ENCODE results near the gene PRIM1. TPM values are rescaled to one million over a fixed set of nuclear protein-coding genes. Genes with fewer than 3 reads are reported as not detected.

Gene PRIM1
- total RNA-seq, 1 experiment from 2014 or later, result 50.7 TPM

GRCh38 chr12:56778756-56779155, 26.6 kb upstream of the PRIM1 start:
- H3K9ac ChIP-seq (ENCODE audit: extremely low read depth, insufficient read length, low read length), result no peak overlapping the region
- no peak overlapping the region for H3K4ac ChIP-seq (ENCODE audit: low read depth, low read length)
- no peak overlapping the region for H2AFZ ChIP-seq (ENCODE audit: low read length)
- no peak overlapping the region for H3K4me3 Mint-ChIP-seq
- no peak overlapping the region for H2BK15ac ChIP-seq (ENCODE audit: low read depth, low read length)
- H3K4me2 ChIP-seq (ENCODE audit: insufficient read depth, insufficient read length, low read length), result no peak overlapping the region
- no peak overlapping the region for H3K56ac ChIP-seq (ENCODE audit: insufficient read length, low read depth, low read length)
- no peak overlapping the region for H2BK12ac ChIP-seq (ENCODE audit: insufficient read length, low read depth, low read length)
- no peak overlapping the region for H3K27ac Mint-ChIP-seq
- no peaks in the 10 kb centered on the region; the same call in 1 of the 2 replicates for H3K27me3 Mint-ChIP-seq (ENCODE audit: low read depth)
- TF ChIP-seq CTCF (conservative IDR thresholded peaks at IDR 0.05), result no peak
- no peaks in the 10 kb centered on the region for H3K79me2 ChIP-seq (ENCODE audit: insufficient read depth, low read length)
- H3K27ac ChIP-seq (ENCODE audit: insufficient read length, low read depth, low read length), result no peak overlapping the region
- no peak overlapping the region for H3K18ac ChIP-seq (ENCODE audit: insufficient read length, low read depth, low read length)
- H4K20me1 ChIP-seq (ENCODE audit: control insufficient read depth, insufficient read depth, insufficient read length), result no peaks in the 10 kb centered on the region
- no peak overlapping the region for H2BK20ac ChIP-seq (ENCODE audit: low read depth, low read length, poor library complexity, severe bottlenecking)
- no peaks in the 10 kb centered on the region for H3K79me1 ChIP-seq (ENCODE audit: insufficient read depth, low read depth, low read length, poor library complexity, severe bottlenecking)
- no peak overlapping the region for H4K5ac ChIP-seq (ENCODE audit: insufficient read length, low read depth, low read length)
- no peak overlapping the region for H3K23ac ChIP-seq (ENCODE audit: insufficient read length, low read depth, low read length)
- H3K14ac ChIP-seq (ENCODE audit: insufficient read depth, low read length), result no peak overlapping the region
- DNase-seq, result no peak
- H3T11ph ChIP-seq (ENCODE audit: low read length), result no peak overlapping the region
- WGBS (ENCODE audit: extremely low coverage, insufficient read length, low lambda C conversion rate), result no CpG with 5 or more reads among the region's 17 CpGs
- no peaks in the 10 kb centered on the region for H3K27me3 ChIP-seq (ENCODE audit: insufficient read depth, low read length)
- H3K36me3 Mint-ChIP-seq (ENCODE audit: insufficient read depth in 1 of 3, low read depth in 3 of 3), result peaks cover 11 to 14% (median 14%) of the 10 kb centered on the region in 3 experiments
- H3K4me1 ChIP-seq (ENCODE audit: insufficient read depth, low read length), result no peaks in the 10 kb centered on the region
- no peak overlapping the region for H2AK5ac ChIP-seq (ENCODE audit: insufficient read length, low read length)
- no peak overlapping the region for H4K8ac ChIP-seq (replicated peaks; ENCODE audit: insufficient read length, low read depth, low read length)
- H3K23me2 ChIP-seq (ENCODE audit: insufficient read length, low read depth, low read length, poor library complexity, severe bottlenecking), result no peaks in the 10 kb centered on the region
- peaks cover 5% of the 10 kb centered on the region in 2 experiments; a peak in 3 of 4 replicates for H3K4me1 Mint-ChIP-seq
- no peak overlapping the region for H2BK5ac ChIP-seq (ENCODE audit: insufficient read length, low read length)
- H4K91ac ChIP-seq (ENCODE audit: insufficient read length, low read depth, low read length), result no peak overlapping the region
- H2BK120ac ChIP-seq (ENCODE audit: low read depth, low read length, poor library complexity, severe bottlenecking), result no peak overlapping the region
- no peaks in the 10 kb centered on the region for H3K9me3 ChIP-seq (ENCODE audit: control insufficient read depth, low read depth, low read length)
- H3K9me3 Mint-ChIP-seq, result peaks cover 18 to 22% of the 10 kb centered on the region in 2 experiments
